ENCODE measurements around the gene KCNB1. TPM values are rescaled to one million over a fixed set of nuclear protein-coding genes. Genes with fewer than 3 reads are reported as not detected.

Gene KCNB1
- total RNA-seq, 1 donor from 2014 or later = 1.3 TPM

GRCh38 chr20:49381558-49382493 lies 100.6 kb downstream of the KCNB1 start:
- Mint-ChIP-seq H3K27ac (ENCODE audit: unreplicated experiment) (peak overlapping the region; percentile 82), H3K4me3 (ENCODE audit: unreplicated experiment) (no peak overlapping the region)
- DNase-seq (ENCODE audit: low spot score) = no peak

GRCh38 chr20:49380337-49380780 lies 102.1 kb downstream of the KCNB1 start:
- H3K27me3 Mint-ChIP-seq (ENCODE audit: low read depth) = peaks cover 14% of the 10 kb centered on the region
- TF ChIP-seq CTCF (IDR thresholded peaks at IDR 0.05) = no peak
- H3K4me3 Mint-ChIP-seq (ENCODE audit: unreplicated experiment) = no peak overlapping the region
- peaks cover 35% of the 10 kb centered on the region for H3K4me1 Mint-ChIP-seq (ENCODE audit: low read depth)
- no peak for DNase-seq (ENCODE audit: low spot score)
- peaks cover 2% of the 10 kb centered on the region for H3K36me3 Mint-ChIP-seq (ENCODE audit: low read depth)
- no peaks in the 10 kb centered on the region for H3K9me3 Mint-ChIP-seq (ENCODE audit: low read depth)
- no peak overlapping the region for H3K27ac Mint-ChIP-seq (ENCODE audit: unreplicated experiment)

More at GRCh38 chr20:49381558-49382493, 100.6 kb downstream of the KCNB1 start:
- H3K9me3 Mint-ChIP-seq (ENCODE audit: low read depth) = no peaks in the 10 kb centered on the region
- TF ChIP-seq CTCF (IDR thresholded peaks at IDR 0.05) = no peak
- peaks cover 36% of the 10 kb centered on the region for H3K4me1 Mint-ChIP-seq (ENCODE audit: low read depth)
- peaks cover 8% of the 10 kb centered on the region for H3K27me3 Mint-ChIP-seq (ENCODE audit: low read depth)
- H3K36me3 Mint-ChIP-seq (ENCODE audit: low read depth) = peaks cover 2% of the 10 kb centered on the region

GRCh38 chr20:49379338-49379737 lies 103.1 kb downstream of the KCNB1 start:
- peaks cover 31% of the 10 kb centered on the region for H3K4me1 Mint-ChIP-seq (ENCODE audit: low read depth)
- no peak overlapping the region for H3K27ac Mint-ChIP-seq (ENCODE audit: unreplicated experiment)
- TF ChIP-seq CTCF (IDR thresholded peaks at IDR 0.05) = no peak
- peaks cover 6% of the 10 kb centered on the region for H3K9me3 Mint-ChIP-seq (ENCODE audit: low read depth)
- H3K36me3 Mint-ChIP-seq (ENCODE audit: low read depth) = peaks cover 7% of the 10 kb centered on the region
- DNase-seq (ENCODE audit: low spot score) = no peak
- H3K4me3 Mint-ChIP-seq (ENCODE audit: unreplicated experiment) = no peak overlapping the region
- H3K27me3 Mint-ChIP-seq (ENCODE audit: low read depth) = peaks cover 20% of the 10 kb centered on the region

- H3K36me3 Mint-ChIP-seq (ENCODE audit: low read depth) = peaks cover 12% of the 10 kb centered on the region
- H3K4me1 Mint-ChIP-seq (ENCODE audit: low read depth) = peaks cover 25% of the 10 kb centered on the region
- peaks cover 6% of the 10 kb centered on the region for H3K9me3 Mint-ChIP-seq (ENCODE audit: low read depth)
- TF ChIP-seq CTCF (IDR thresholded peaks at IDR 0.05) = no peak
- H3K27ac Mint-ChIP-seq (ENCODE audit: unreplicated experiment) = no peak overlapping the region
- no peak overlapping the region for H3K4me3 Mint-ChIP-seq (ENCODE audit: unreplicated experiment)
- no peak for DNase-seq (ENCODE audit: low spot score)
- H3K27me3 Mint-ChIP-seq (ENCODE audit: low read depth) = peaks cover 30% of the 10 kb centered on the region
Observed at GRCh38 chr20:49377326-49377725, 105.1 kb downstream of the KCNB1 start.

- H3K4me3 Mint-ChIP-seq (ENCODE audit: unreplicated experiment) = no peak overlapping the region
- peaks cover 15% of the 10 kb centered on the region for H3K4me1 Mint-ChIP-seq (ENCODE audit: low read depth)
- H3K36me3 Mint-ChIP-seq (ENCODE audit: low read depth) = peaks cover 12% of the 10 kb centered on the region
- no peak for DNase-seq (ENCODE audit: low spot score)
- H3K9me3 Mint-ChIP-seq (ENCODE audit: low read depth) = peaks cover 6% of the 10 kb centered on the region
- H3K27me3 Mint-ChIP-seq (ENCODE audit: low read depth) = peaks cover 43% of the 10 kb centered on the region
- no peak for TF ChIP-seq CTCF (IDR thresholded peaks at IDR 0.05)
- no peak overlapping the region for H3K27ac Mint-ChIP-seq (ENCODE audit: unreplicated experiment)
Observed at GRCh38 chr20:49375170-49375569, 107.3 kb downstream of the KCNB1 start.

Data from chondrocyte (in vitro differentiated cells).